Measurements from ENCODE around the gene GABRP.

- TF ChIP-seq, protein P1, sequence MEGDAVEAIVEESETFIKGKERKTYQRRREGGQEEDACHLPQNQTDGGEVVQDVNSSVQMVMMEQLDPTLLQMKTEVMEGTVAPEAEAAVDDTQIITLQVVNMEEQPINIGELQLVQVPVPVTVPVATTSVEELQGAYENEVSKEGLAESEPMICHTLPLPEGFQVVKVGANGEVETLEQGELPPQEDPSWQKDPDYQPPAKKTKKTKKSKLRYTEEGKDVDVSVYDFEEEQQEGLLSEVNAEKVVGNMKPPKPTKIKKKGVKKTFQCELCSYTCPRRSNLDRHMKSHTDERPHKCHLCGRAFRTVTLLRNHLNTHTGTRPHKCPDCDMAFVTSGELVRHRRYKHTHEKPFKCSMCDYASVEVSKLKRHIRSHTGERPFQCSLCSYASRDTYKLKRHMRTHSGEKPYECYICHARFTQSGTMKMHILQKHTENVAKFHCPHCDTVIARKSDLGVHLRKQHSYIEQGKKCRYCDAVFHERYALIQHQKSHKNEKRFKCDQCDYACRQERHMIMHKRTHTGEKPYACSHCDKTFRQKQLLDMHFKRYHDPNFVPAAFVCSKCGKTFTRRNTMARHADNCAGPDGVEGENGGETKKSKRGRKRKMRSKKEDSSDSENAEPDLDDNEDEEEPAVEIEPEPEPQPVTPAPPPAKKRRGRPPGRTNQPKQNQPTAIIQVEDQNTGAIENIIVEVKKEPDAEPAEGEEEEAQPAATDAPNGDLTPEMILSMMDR (IDR thresholded peaks at IDR 0.05; ENCODE audit: low read depth, low read length): no peak
- TF ChIP-seq POLR2A (IDR thresholded peaks at IDR 0.05; ENCODE audit: extremely low read depth, insufficient read length) (no peak), MYC (IDR thresholded peaks at IDR 0.05; ENCODE audit: low read depth, low read length) (no peak)
- TF ChIP-seq, protein P2, sequence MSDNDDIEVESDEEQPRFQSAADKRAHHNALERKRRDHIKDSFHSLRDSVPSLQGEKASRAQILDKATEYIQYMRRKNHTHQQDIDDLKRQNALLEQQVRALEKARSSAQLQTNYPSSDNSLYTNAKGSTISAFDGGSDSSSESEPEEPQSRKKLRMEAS (IDR thresholded peaks at IDR 0.05; ENCODE audit: low read depth, low read length): no peak
These were observed 42.6 kb downstream of the GABRP start for GRCh38 chr5:170826117-170826516.
